GM12892 (cell line): Measurements from ENCODE around the gene PMIS2.

Experiments
- DNase-seq: peaks from one replicate; pipeline ENCODE4 v3.0.0; 2011; ENCODE audit not compliant: insufficient read length
- FAIRE-seq: peaks from 2 replicates; lab custom pipeline; 2011; peaks lifted over from hg19 to GRCh38; lab: Jason Lieb, UNC
- POLR2A ChIP-seq: IDR thresholded peaks from 2 replicates; pipeline ENCODE4 v1.6.1; 2011; ENCODE audit warnings: low read depth, low read length, control low read depth
- POLR2AphosphoS5 ChIP-seq: IDR thresholded peaks from 2 replicates; pipeline ENCODE4 v1.6.1; 2011; ENCODE audit warnings: low read depth, low read length, control low read depth
- TAF1 ChIP-seq: IDR thresholded peaks from 2 replicates; pipeline ENCODE4 v1.6.1; 2011; ENCODE audit warnings: low read depth, mild to moderate bottlenecking, control low read depth, low read length, borderline replicate concordance

Gene PMIS2

DNA sequence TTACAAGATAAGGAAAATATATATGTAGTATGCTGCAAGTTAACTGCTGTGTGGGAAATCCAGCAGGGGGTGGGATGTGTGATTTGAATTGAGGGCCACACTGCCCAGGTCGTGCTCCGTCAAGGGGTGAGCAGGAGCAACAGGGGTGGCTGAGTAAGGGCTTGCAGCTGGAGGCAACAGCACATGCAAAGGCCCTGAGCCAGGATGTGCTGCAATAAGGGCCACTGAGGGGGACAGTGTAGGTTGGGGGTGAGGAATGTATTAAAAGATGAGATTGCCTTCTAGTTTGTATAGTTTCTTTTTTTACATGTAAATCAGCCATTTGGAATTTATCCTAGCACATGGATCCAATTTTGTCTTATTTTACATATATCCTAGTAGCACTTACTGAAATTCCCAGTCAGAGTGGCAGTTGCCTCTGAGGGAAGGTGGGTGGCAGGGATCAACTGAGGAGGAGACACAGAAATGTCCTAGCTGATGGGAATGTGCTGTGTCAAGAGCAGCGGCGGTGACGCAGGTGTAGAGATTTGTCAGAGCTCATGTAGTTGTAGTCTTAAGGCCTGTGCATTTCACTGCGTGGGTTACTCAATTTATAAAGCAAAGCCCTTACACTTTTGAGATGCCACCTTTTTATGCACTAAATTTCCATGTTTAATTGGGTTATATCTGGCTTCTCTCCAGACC is 37.5 kb downstream of the PMIS2 start:
- TF ChIP-seq POLR2AphosphoS5 (0 out of 2 replicates have a peak, but pooled peaks have one; percentile 19), POLR2A (no peak)
- FAIRE-seq, result no peak
- no peak for DNase-seq

GRCh38 chr19:35628264-35628564 is 42.2 kb downstream of the PMIS2 start:
- peak; percentile 42 for FAIRE-seq
- TF ChIP-seq POLR2AphosphoS5 (no peak), POLR2A (no peak), TAF1 (no peak)
- DNase-seq, result no peak

- DNase-seq (peak; percentile 96), FAIRE-seq (peak; percentile 100)
- TF ChIP-seq POLR2A (peak; percentile 68), TAF1 (0 out of 2 replicates have a peak, but pooled peaks have one; percentile 19), POLR2AphosphoS5 (peak; percentile 45; the same call in 1 of the 2 replicates)
Measured at GRCh38 chr19:35628565-35629331, 42.8 kb downstream of the PMIS2 start, which contains the start of gene RBM42. Gene RBM42 (plus strand): TSS chr19:35629036. CDS start chr19:35629154, 118 bp downstream.

GRCh38 chr19:35629332-35629633 is 43.3 kb downstream of the PMIS2 start:
- FAIRE-seq (peak; percentile 40), DNase-seq (no peak)
- TF ChIP-seq POLR2AphosphoS5 (no peak), POLR2A (no peak), TAF1 (no peak)

GRCh38 chr19:35633727-35634440 is 47.9 kb downstream of the PMIS2 start:
- no peak for TF ChIP-seq POLR2A
- TF ChIP-seq POLR2AphosphoS5, result no peak
- TF ChIP-seq TAF1, result no peak
- FAIRE-seq (no peak), DNase-seq (no peak)

GRCh38 chr19:35636651-35637050 is 50.7 kb downstream of the PMIS2 start:
- DNase-seq, result no peak
- no peak for FAIRE-seq
- no peak for TF ChIP-seq TAF1
- no peak for TF ChIP-seq POLR2AphosphoS5
- no peak for TF ChIP-seq POLR2A
